ENCODE data around the gene CYFIP1. TPM values are rescaled to one million over a fixed set of nuclear protein-coding genes. Genes with fewer than 3 reads are reported as not detected.

The CYFIP1 gene
- total RNA-seq, 1 donor from 2014 or later: 94.7 TPM

GRCh38 chr15:22846073-22846472 lies 134.1 kb downstream of the CYFIP1 start:
- H3K27ac ChIP-seq: no peak overlapping the region
- H3K36me3 ChIP-seq: peaks cover 2 to 25% of the 10 kb centered on the region in 2 donors
- no peaks in the 10 kb centered on the region for H3K9me3 ChIP-seq
- no peak for DNase-seq (ENCODE audit: low spot score in 2 of 2)
- no peak for TF ChIP-seq CTCF (IDR thresholded peaks at IDR 0.05)
- H3K27me3 ChIP-seq: no peaks in the 10 kb centered on the region
- no peaks in the 10 kb centered on the region for H3K4me1 ChIP-seq
- intact Hi-C loops (cut with DNase I): no loop called here
- no peak overlapping the region for H3K4me3 ChIP-seq

- peaks cover 0 to 25% of the 10 kb centered on the region in 2 donors for H3K36me3 ChIP-seq
- intact Hi-C loops (cut with DNase I): no loop called here
- TF ChIP-seq CTCF (IDR thresholded peaks at IDR 0.05): no peak
Measured at GRCh38 chr15:22845289-22845900, 134.8 kb downstream of the CYFIP1 start.

GRCh38 chr15:22844421-22845288 lies 135.5 kb downstream of the CYFIP1 start:
- Histone ChIP-seq H3K9me3 (no peaks in the 10 kb centered on the region), H3K4me3 (no peak overlapping the region), H3K36me3 (peaks cover 0 to 25% of the 10 kb centered on the region in 2 donors), H3K4me1 (peaks cover 8 to 10% of the 10 kb centered on the region in 2 donors), H3K27me3 (no peaks in the 10 kb centered on the region), H3K27ac (no peak overlapping the region)
- DNase-seq (ENCODE audit: low spot score in 2 of 2): no peak
- intact Hi-C loops (cut with DNase I): no loop called here
- no peak for TF ChIP-seq CTCF (IDR thresholded peaks at IDR 0.05)

More at GRCh38 chr15:22845289-22845900, 134.8 kb downstream of the CYFIP1 start:
- H3K27me3 ChIP-seq: no peaks in the 10 kb centered on the region
- no peaks in the 10 kb centered on the region for H3K9me3 ChIP-seq
- no peak overlapping the region for H3K4me3 ChIP-seq
- H3K27ac ChIP-seq: no peak overlapping the region
- no peak for DNase-seq (ENCODE audit: low spot score in 2 of 2)
- peaks cover 1 to 4% of the 10 kb centered on the region in 2 donors for H3K4me1 ChIP-seq

GRCh38 chr15:22839046-22839695 lies 141.0 kb downstream of the CYFIP1 start:
- intact Hi-C loops (cut with DNase I): loop anchor here (2.0 to 10.0 kb wide), 2 partner anchors 126 to 200 kb away; partner anchors contain the start of gene TUBGCP5
- H3K4me3 ChIP-seq: peak overlapping the region; percentile 78 to 79

More at GRCh38 chr15:22839046-22839695, 141.0 kb downstream of the CYFIP1 start:
- H3K36me3 ChIP-seq: no peaks in the 10 kb centered on the region
- no peaks in the 10 kb centered on the region for H3K27me3 ChIP-seq
- no peak for DNase-seq (ENCODE audit: low spot score in 2 of 2)
- no peak for TF ChIP-seq CTCF (IDR thresholded peaks at IDR 0.05)
- H3K9me3 ChIP-seq: no peaks in the 10 kb centered on the region
- peaks cover 8 to 10% of the 10 kb centered on the region in 2 donors for H3K4me1 ChIP-seq
- peak overlapping the region; percentile 92 to 93 for H3K27ac ChIP-seq

All from ascending aorta (tissue), 2 donors.